HepG2 (cell line): Measurements from ENCODE around the gene TMED5. TPM values are rescaled to one million over a fixed set of nuclear protein-coding genes. Genes with fewer than 3 reads are reported as not detected.

Experiments
- CBFB ChIP-seq: sonication (generic); formaldehyde crosslinking; IDR thresholded peaks from 2 replicates; pipeline ENCODE4 v1.4.0; 2020; ENCODE audit warnings: missing genetic modification reagents
- HMG20B ChIP-seq: conservative IDR thresholded peaks from 2 replicates; pipeline ENCODE4 v1.6.1; 2016; ENCODE audit warnings: missing genetic modification reagents, missing compliant biosample characterization
- KMT2B ChIP-seq: IDR thresholded peaks from 2 replicates; pipeline ENCODE4 v1.6.1; 2016; ENCODE audit warnings: missing genetic modification reagents, missing compliant biosample characterization
- MNT ChIP-seq: fragments of 450-650 bp; IDR thresholded peaks from 2 replicates; pipeline ENCODE4 v1.6.1; 2016
- NFAT5 ChIP-seq: sonication (generic); formaldehyde crosslinking; IDR thresholded peaks from 2 replicates; pipeline ENCODE4 v1.4.0; 2020; ENCODE audit warnings: missing genetic modification reagents
- PPARG ChIP-seq: conservative IDR thresholded peaks from 2 replicates; pipeline ENCODE4 v1.6.1; 2016; ENCODE audit warnings: missing biosample characterization, missing genetic modification reagents
- RFXAP ChIP-seq: sonication (generic); formaldehyde crosslinking; IDR thresholded peaks from 2 replicates; pipeline ENCODE4 v1.4.0; 2020; ENCODE audit warnings: missing genetic modification reagents, borderline replicate concordance
- SALL2 ChIP-seq: sonication (generic); formaldehyde crosslinking; IDR thresholded peaks from 2 replicates; pipeline ENCODE4 v1.8.1; 2023; ENCODE audit warnings: mild to moderate bottlenecking, missing genetic modification reagents, inconsistent platforms
- SP1 ChIP-seq, 2 experiments: fragments of 450-650 bp in 1 of 2; sonication (generic) in 1 of 2; formaldehyde crosslinking in 1 of 2; IDR thresholded peaks; 2 replicates each; pipeline versions ENCODE4 v1.4.0 to v1.6.1; 2016 to 2020; ENCODE audit warnings: missing genetic modification reagents in 1 of 2
- TFAP4 ChIP-seq: sonication (generic); IDR thresholded peaks from 2 replicates; pipeline ENCODE4 v1.6.1; 2016; ENCODE audit warnings: low read depth, borderline replicate concordance
- TMF1 ChIP-seq: sonication (generic); formaldehyde crosslinking; IDR thresholded peaks from 2 replicates; pipeline ENCODE4 v1.8.1; 2022; ENCODE audit warnings: low read depth, missing genetic modification reagents
- ZFX ChIP-seq: sonication (generic); formaldehyde crosslinking; IDR thresholded peaks from 2 replicates; pipeline ENCODE4 v1.4.0; 2020; ENCODE audit warnings: mild to moderate bottlenecking, low read depth, missing genetic modification reagents, moderate library complexity
- ZNF230 ChIP-seq: sonication (generic); formaldehyde crosslinking; IDR thresholded peaks from 2 replicates; pipeline ENCODE4 v1.4.0; 2020; ENCODE audit warnings: mild to moderate bottlenecking, missing genetic modification reagents
- ZNF276 ChIP-seq: sonication (generic); formaldehyde crosslinking; IDR thresholded peaks from 2 replicates; pipeline ENCODE4 v1.4.0; 2020; ENCODE audit warnings: mild to moderate bottlenecking, low read depth, missing genetic modification reagents
- ZNF430 ChIP-seq: sonication (generic); formaldehyde crosslinking; IDR thresholded peaks from 2 replicates; pipeline ENCODE4 v1.9.0; 2021; ENCODE audit warnings: mild to moderate bottlenecking, missing genetic modification reagents
- ZNF512 ChIP-seq: sonication (generic); formaldehyde crosslinking; IDR thresholded peaks from 2 replicates; pipeline ENCODE4 v1.4.0; 2020; ENCODE audit warnings: mild to moderate bottlenecking, missing genetic modification reagents
- ZNF7 ChIP-seq: IDR thresholded peaks from 2 replicates; pipeline ENCODE4 v1.6.1; 2016; ENCODE audit warnings: missing biosample characterization, missing genetic modification reagents
- polyA plus RNA-seq, 8 experiments: library from polyadenylated mRNA; depleted of rRNA in 3 of 8; stranded (reverse) in 7 of 8; unstranded in 1 of 8; fragments of >200 nt; fragmentation: Illumina TruSeq in 4 of 8; extraction: Trizol in 4 of 8; gene quantifications; 2 replicates each; pipeline versions ENCODE4 v1.2.1 to v1.2.3, GENCODE V29; 2011 to 2016; ENCODE audit warnings: low read depth in 4 of 8, missing spikeins in 1 of 8, mixed read lengths in 1 of 8; ENCODE audit not compliant: insufficient read depth in 1 of 8
- total RNA-seq, 5 experiments: library from RNA; depleted of rRNA; stranded (reverse); fragments of >200 nt; fragmentation: Illumina TruSeq; extraction: Trizol; gene quantifications; 2 replicates each; pipeline ENCODE4 v1.2.3, GENCODE V29; 2016; ENCODE audit warnings: low read depth in 1 of 5

The TMED5 gene
- total and polyA plus RNA-seq, 2 of the 13 experiments (the other 11 are each of a cell fraction or from before 2014, with no cell fraction given) = 58.1 to 99.0 TPM

- TF ChIP-seq NFAT5 (CRISPR knock-in tag) (peak; percentile 86; the same call in 1 of the 2 replicates), RFXAP (CRISPR knock-in tag) (peak; percentile 54), ZNF276 (no peak), KMT2B (CRISPR knock-in tag) (peak; percentile 58), ZNF430 (CRISPR knock-in tag) (peak; percentile 60), ZNF512 (peak; percentile 78; the same call in 1 of the 2 replicates), SP1 (IDR thresholded peaks at IDR 0.05) (no peak), SP1 (CRISPR knock-in tag; IDR thresholded peaks at IDR 0.05) (peak; percentile 65), ZFX (peak; percentile 82), TFAP4 (no peak), ZNF7 (CRISPR knock-in tag) (no peak), TMF1 (CRISPR knock-in tag) (no peak), PPARG (CRISPR knock-in tag) (no peak; the same call in 1 of the 2 replicates), MNT (peak; percentile 52; the same call in 1 of the 2 replicates), SALL2 (CRISPR knock-in tag) (peak; percentile 96), HMG20B (CRISPR knock-in tag) (no peak), ZNF230 (peak; percentile 83), CBFB (CRISPR knock-in tag) (no peak; the same call in none of the 2 replicates)
Measured at GRCh38 chr1:93179886-93180722, at the start of gene TMED5 (continued).
